Retinal pigment epithelial cell (primary cell): ENCODE measurements around the gene PRLR.
"Not testable (repeated sequence)": the region's sequence is repeated elsewhere in the genome, so short reads cannot be mapped to it uniquely, and the experiment has no call there.

Source experiments
- DNase-seq: peaks from one replicate; pipeline ENCODE4 v3.0.0-alpha.2; 2010; ENCODE audit warnings: low read depth
- H3K4me3 ChIP-seq: 2 replicates; pipeline ENCODE4 v1.5.1; 2011; ENCODE audit warnings: mild to moderate bottlenecking, low read length, control low read depth, moderate library complexity
- CTCF ChIP-seq: conservative IDR thresholded peaks from 2 replicates; pipeline ENCODE4 v1.5.1; 2011; ENCODE audit warnings: low read depth, low read length, control low read depth, inconsistent platforms

PRLR gene

DNA sequence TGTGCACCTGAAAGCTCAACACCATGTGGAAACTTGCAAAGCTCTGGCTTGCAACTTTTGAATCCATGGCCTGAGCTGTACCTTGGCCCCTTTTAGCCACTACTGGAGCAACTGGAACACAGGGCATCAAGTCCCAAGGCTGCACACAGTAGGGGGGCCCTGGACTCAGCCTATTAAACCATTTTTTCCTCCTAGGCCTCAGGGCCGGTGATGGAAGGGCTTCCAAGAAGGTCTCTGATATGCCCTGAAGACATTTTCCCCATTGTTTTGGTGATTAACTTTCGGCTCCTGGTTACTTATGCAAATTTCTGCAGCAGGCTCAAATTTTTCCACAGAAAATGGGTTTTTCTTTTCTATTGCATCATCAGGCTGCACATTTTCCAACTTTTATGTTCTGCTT lies 22.7 kb upstream of the PRLR start:
- DNase-seq = no peak
- TF ChIP-seq CTCF = no peak
- H3K4me3 ChIP-seq = no peak overlapping the region

- no peak overlapping the region for H3K4me3 ChIP-seq
- TF ChIP-seq CTCF = no peak
- DNase-seq = no peak
These were observed 18.8 kb upstream of the PRLR start for GRCh38 chr5:35248843-35249780.

GRCh38 chr5:35247648-35248034 lies 17.4 kb upstream of the PRLR start:
- TF ChIP-seq CTCF = no peak
- no peak for DNase-seq
- no peak overlapping the region for H3K4me3 ChIP-seq

GRCh38 chr5:35246900-35247647 lies 16.8 kb upstream of the PRLR start:
- H3K4me3 ChIP-seq = no peak overlapping the region
- no peak for TF ChIP-seq CTCF
- DNase-seq = no peak

DNA sequence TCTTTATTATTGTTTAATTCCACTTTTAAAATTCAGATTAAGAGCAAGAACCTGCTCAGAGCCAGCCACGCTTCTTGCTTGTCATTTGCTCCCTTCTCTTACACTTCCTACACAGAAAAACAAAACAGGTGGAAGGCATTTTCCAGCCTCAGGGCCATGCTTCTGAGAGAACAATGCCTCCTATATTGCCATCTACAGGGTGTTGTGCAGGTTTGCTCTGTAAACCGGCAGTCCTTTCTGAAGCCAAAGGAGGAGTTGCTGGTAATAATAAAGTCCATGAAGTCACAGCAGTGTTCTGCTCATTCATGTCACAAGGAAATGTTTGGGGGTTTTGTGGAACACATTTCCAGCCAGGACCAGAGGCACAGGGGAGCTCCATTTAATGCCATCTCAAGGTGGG lies 16.1 kb upstream of the PRLR start:
- no peak overlapping the region for H3K4me3 ChIP-seq
- DNase-seq = no peak
- TF ChIP-seq CTCF = peak; percentile 8

DNA sequence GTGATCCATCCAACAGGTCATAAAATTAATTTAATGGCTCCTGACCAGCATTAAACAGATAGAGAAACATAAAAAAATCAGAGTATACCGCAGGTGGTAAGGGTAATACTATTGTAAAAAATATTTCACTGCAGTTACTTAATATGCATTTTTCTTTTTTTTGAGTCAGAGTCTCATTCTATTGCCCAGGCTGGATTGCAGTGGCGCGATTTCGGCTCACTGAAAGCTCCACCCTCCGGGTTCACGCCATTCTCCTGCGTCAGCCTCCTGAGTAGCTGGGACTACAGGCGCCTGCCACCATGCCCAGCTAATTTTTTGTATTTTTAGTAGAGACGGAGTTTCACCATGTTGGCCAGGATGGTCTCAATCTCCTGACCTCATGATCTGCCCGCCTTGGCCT lies 15.1 kb upstream of the PRLR start:
- H3K4me3 ChIP-seq, DNase-seq: not testable (repeated sequence)

GRCh38 chr5:35244171-35244570 lies 13.9 kb upstream of the PRLR start:
- no peak overlapping the region for H3K4me3 ChIP-seq
- no peak for DNase-seq
- no peak for TF ChIP-seq CTCF
